HG03066 (cell line): ENCODE data around the gene TEX29.

Experiments used
- ATAC-seq: cut with Tn5 transposase; IDR thresholded peaks from one replicate; pipeline ENCODE4 v1.9.1; 2021; ENCODE audit warnings: low read depth; ENCODE audit not compliant: unreplicated experiment

TEX29 gene

GRCh38 chr13:111365149-111366005 lies 44.9 kb downstream of the TEX29 start:
- no peak for ATAC-seq

GRCh38 chr13:111367340-111367739 lies 46.9 kb downstream of the TEX29 start:
- no peak for ATAC-seq

GRCh38 chr13:111368091-111368490 lies 47.6 kb downstream of the TEX29 start:
- no peak for ATAC-seq

GRCh38 chr13:111370147-111370546 lies 49.7 kb downstream of the TEX29 start:
- no peak for ATAC-seq

GRCh38 chr13:111370570-111371535 lies 50.4 kb downstream of the TEX29 start:
- no peak for ATAC-seq

GRCh38 chr13:111371720-111372119 lies 51.3 kb downstream of the TEX29 start:
- ATAC-seq = no peak

GRCh38 chr13:111372651-111373425 lies 52.4 kb downstream of the TEX29 start:
- no peak for ATAC-seq

- ATAC-seq = no peak
These were observed 53.0 kb downstream of the TEX29 start for GRCh38 chr13:111373486-111373885.

- ATAC-seq = no peak
These were observed 60.0 kb downstream of the TEX29 start for GRCh38 chr13:111380431-111380830.

GRCh38 chr13:111382411-111382810 lies 62.0 kb downstream of the TEX29 start:
- ATAC-seq = no peak

GRCh38 chr13:111382877-111383276 lies 62.4 kb downstream of the TEX29 start:
- no peak for ATAC-seq

- no peak for ATAC-seq
These were observed 63.4 kb downstream of the TEX29 start for GRCh38 chr13:111383591-111384440.

- ATAC-seq = no peak
These were observed 64.2 kb downstream of the TEX29 start for GRCh38 chr13:111384441-111385182.

- no peak for ATAC-seq
These were observed 64.9 kb downstream of the TEX29 start for GRCh38 chr13:111385183-111385857.

- ATAC-seq = no peak
These were observed 66.8 kb downstream of the TEX29 start for GRCh38 chr13:111387026-111387871.

GRCh38 chr13:111387945-111388600 lies 67.6 kb downstream of the TEX29 start:
- ATAC-seq = no peak
